ENCODE data around the gene SLC46A1.

Gene SLC46A1

DNA sequence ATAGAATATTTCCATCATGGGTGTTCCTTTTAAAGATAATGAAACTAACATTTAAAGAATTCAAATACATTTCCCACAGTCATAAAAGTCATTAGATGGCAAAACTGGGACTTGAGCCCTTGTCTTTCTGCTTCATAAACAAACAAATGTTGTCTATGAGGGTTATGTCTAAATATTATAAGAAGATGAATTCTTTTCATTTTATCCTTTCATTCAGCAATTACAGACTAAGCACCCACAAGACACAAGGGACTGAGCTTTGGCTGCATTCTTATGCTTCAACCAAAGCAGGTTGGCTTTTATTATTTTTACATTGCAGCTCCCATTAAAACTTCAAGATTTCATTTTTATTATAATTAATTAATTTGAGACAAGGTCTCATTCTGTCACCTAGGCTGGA is 19.6 kb downstream of the SLC46A1 start:
- Histone ChIP-seq H3K4me3 (ENCODE audit: low read length) (no peak overlapping the region), H3K4me1 (ENCODE audit: control insufficient read depth, low read length) (no peaks in the 10 kb centered on the region), H3K9me2 (replicated peaks; ENCODE audit: control insufficient read depth, low read length) (no peaks in the 10 kb centered on the region), H4K20me1 (ENCODE audit: control insufficient read depth, insufficient read depth, low read depth, low read length) (no peaks in the 10 kb centered on the region), H3K4me2 (ENCODE audit: low read length) (no peak overlapping the region), H3K27ac (ENCODE audit: low read depth, low read length) (no peak overlapping the region), H3K79me2 (ENCODE audit: control insufficient read depth, low read length) (no peaks in the 10 kb centered on the region), H3K9me3 (ENCODE audit: control insufficient read depth, insufficient read depth, low read length) (no peaks in the 10 kb centered on the region), H3K36me3 (ENCODE audit: control insufficient read depth, low read length) (peaks cover 5% of the 10 kb centered on the region; the same call in 1 of the 2 replicates), H3F3A (ENCODE audit: control insufficient read depth, insufficient read depth) (no peaks in the 10 kb centered on the region), H3K27me3 (ENCODE audit: control insufficient read depth, low read length) (no peaks in the 10 kb centered on the region)
- TF ChIP-seq EZH2phosphoT487 (IDR thresholded peaks at IDR 0.05; ENCODE audit: borderline replicate concordance, low read length), result no peak
- TF ChIP-seq, protein P1, sequence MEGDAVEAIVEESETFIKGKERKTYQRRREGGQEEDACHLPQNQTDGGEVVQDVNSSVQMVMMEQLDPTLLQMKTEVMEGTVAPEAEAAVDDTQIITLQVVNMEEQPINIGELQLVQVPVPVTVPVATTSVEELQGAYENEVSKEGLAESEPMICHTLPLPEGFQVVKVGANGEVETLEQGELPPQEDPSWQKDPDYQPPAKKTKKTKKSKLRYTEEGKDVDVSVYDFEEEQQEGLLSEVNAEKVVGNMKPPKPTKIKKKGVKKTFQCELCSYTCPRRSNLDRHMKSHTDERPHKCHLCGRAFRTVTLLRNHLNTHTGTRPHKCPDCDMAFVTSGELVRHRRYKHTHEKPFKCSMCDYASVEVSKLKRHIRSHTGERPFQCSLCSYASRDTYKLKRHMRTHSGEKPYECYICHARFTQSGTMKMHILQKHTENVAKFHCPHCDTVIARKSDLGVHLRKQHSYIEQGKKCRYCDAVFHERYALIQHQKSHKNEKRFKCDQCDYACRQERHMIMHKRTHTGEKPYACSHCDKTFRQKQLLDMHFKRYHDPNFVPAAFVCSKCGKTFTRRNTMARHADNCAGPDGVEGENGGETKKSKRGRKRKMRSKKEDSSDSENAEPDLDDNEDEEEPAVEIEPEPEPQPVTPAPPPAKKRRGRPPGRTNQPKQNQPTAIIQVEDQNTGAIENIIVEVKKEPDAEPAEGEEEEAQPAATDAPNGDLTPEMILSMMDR (IDR thresholded peaks at IDR 0.05; ENCODE audit: low read depth, low read length, poor library complexity, severe bottlenecking), result no peak

- no peaks in the 10 kb centered on the region for H3K79me2 ChIP-seq (ENCODE audit: control insufficient read depth, low read length)
- H4K20me1 ChIP-seq (ENCODE audit: control insufficient read depth, insufficient read depth, low read depth, low read length), result no peaks in the 10 kb centered on the region
- peaks cover 3% of the 10 kb centered on the region; the same call in 1 of the 2 replicates for H3K36me3 ChIP-seq (ENCODE audit: control insufficient read depth, low read length)
- H3K27me3 ChIP-seq (ENCODE audit: control insufficient read depth, low read length), result no peaks in the 10 kb centered on the region
- H3K9me2 ChIP-seq (replicated peaks; ENCODE audit: control insufficient read depth, low read length), result no peaks in the 10 kb centered on the region
- no peaks in the 10 kb centered on the region for H3F3A ChIP-seq (ENCODE audit: control insufficient read depth, insufficient read depth)
- H3K9me3 ChIP-seq (ENCODE audit: control insufficient read depth, insufficient read depth, low read length), result no peaks in the 10 kb centered on the region
- no peak for TF ChIP-seq EZH2phosphoT487 (IDR thresholded peaks at IDR 0.05; ENCODE audit: borderline replicate concordance, low read length)
- TF ChIP-seq, protein P1 (IDR thresholded peaks at IDR 0.05; ENCODE audit: low read depth, low read length, poor library complexity, severe bottlenecking), result no peak
- H3K4me1 ChIP-seq (ENCODE audit: control insufficient read depth, low read length), result no peaks in the 10 kb centered on the region
- H3K4me2 ChIP-seq (ENCODE audit: low read length), result no peak overlapping the region
- no peak overlapping the region for H3K27ac ChIP-seq (ENCODE audit: low read depth, low read length)
- H3K4me3 ChIP-seq (ENCODE audit: low read length), result no peak overlapping the region
These were observed 20.6 kb downstream of the SLC46A1 start for GRCh38 chr17:28385406-28385805.

DNA sequence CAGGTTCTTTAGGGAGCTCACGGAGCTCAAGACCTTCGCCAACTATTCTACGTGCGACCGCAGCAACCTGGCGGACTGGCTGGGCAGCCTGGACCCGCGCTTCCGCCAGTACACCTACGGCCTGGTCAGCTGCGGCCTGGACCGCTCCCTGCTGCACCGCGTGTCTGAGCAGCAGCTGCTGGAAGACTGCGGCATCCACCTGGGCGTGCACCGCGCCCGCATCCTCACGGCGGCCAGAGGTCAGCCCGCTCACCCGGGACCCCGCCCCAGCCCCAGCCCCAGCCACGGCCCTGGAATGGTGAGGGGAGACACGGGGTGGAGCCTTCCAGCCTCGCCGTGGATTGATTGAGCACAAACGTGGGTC is 21.0 kb downstream of the SLC46A1 start:
- H3K36me3 ChIP-seq (ENCODE audit: control insufficient read depth, low read length), result peaks cover 2% of the 10 kb centered on the region; the same call in 1 of the 2 replicates
- H3K4me3 ChIP-seq (ENCODE audit: low read length), result no peak overlapping the region
- no peaks in the 10 kb centered on the region for H3F3A ChIP-seq (ENCODE audit: control insufficient read depth, insufficient read depth)
- no peaks in the 10 kb centered on the region for H3K4me1 ChIP-seq (ENCODE audit: control insufficient read depth, low read length)
- H4K20me1 ChIP-seq (ENCODE audit: control insufficient read depth, insufficient read depth, low read depth, low read length), result no peaks in the 10 kb centered on the region
- no peaks in the 10 kb centered on the region for H3K9me2 ChIP-seq (replicated peaks; ENCODE audit: control insufficient read depth, low read length)
- no peaks in the 10 kb centered on the region for H3K27me3 ChIP-seq (ENCODE audit: control insufficient read depth, low read length)
- H3K27ac ChIP-seq (ENCODE audit: low read depth, low read length), result no peak overlapping the region
- TF ChIP-seq, protein P1 (IDR thresholded peaks at IDR 0.05; ENCODE audit: low read depth, low read length, poor library complexity, severe bottlenecking), result no peak
- TF ChIP-seq EZH2phosphoT487 (IDR thresholded peaks at IDR 0.05; ENCODE audit: borderline replicate concordance, low read length), result no peak
- no peak overlapping the region for H3K4me2 ChIP-seq (ENCODE audit: low read length)
- H3K9me3 ChIP-seq (ENCODE audit: control insufficient read depth, insufficient read depth, low read length), result no peaks in the 10 kb centered on the region
- no peaks in the 10 kb centered on the region for H3K79me2 ChIP-seq (ENCODE audit: control insufficient read depth, low read length)
